ENCODE measurements around the gene RNU7-1.

The RNU7-1 gene

GRCh38 chr12:6966351-6966750 is 22.7 kb downstream of the RNU7-1 start:
- DNase-seq: no peak

- no peak for DNase-seq
Measured at GRCh38 chr12:6967651-6968100, 24.1 kb downstream of the RNU7-1 start.

DNA sequence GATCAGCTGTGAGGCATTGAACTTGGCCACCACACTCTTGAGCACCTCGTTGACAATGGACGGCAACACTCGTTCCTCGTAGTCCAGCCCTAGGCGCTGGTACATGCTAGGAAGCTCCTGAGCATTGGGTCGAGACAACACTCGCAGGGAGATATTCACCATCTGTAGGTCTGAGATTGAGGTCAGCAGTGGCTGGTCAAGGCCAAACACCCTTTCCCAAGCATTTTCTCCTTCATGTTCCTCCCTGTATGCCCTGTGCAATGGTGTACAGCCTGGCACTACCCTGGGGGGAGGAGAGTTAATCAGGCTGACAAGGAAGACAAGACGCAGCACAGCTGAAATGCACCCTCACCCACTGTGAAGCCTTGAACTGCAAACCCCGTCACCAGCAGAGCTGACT is 24.8 kb downstream of the RNU7-1 start:
- DNase-seq: no peak

DNA sequence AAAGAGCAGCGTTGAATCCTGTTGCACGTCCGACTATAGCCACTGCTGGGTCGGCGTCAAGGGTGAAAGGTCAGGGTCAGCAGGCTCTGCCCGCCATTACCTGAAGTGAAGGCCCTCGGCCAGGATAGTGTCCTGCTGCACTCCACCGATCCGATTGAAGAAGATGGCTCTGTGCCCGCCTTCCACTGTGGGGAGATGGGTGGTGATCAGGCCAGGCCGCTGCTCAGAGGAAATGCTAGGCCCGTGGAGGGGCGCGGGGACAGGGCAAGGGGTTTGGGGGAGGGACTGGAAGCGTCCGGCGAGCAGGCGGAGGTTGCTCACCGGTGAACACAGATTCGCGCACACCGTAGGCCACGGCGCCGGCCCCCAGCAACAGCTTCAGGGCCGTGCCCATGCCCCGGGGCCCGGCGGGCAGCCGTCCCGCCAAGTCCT is 26.5 kb downstream of the RNU7-1 start:
- peak; percentile 64 for DNase-seq

GRCh38 chr12:6974180-6974579 is 30.6 kb downstream of the RNU7-1 start:
- no peak for DNase-seq

GRCh38 chr12:6975297-6976032 is 31.8 kb downstream of the RNU7-1 start:
- no peak for DNase-seq

DNA sequence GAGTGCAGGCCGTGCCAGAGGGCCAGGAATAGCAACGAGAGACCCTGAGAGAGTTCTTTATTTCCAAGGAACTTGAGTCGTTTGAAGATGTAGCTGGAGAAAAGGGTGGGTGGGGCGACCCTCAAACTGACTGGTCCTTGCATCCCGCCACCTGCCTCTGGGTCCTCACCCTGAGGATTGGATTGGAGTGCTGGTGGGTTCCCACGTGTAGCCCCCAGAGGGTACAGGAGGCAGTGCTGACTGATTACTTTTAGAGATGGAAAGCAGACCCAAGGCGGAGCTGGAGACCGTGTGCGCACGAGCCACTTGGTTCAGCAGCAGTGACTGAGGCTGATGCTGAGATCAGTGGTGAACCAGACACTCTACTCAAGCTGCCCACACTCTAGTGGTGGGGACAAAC is 34.0 kb downstream of the RNU7-1 start:
- DNase-seq: no peak

- DNase-seq: no peak
Measured at GRCh38 chr12:6978188-6978587, 34.6 kb downstream of the RNU7-1 start.

DNA sequence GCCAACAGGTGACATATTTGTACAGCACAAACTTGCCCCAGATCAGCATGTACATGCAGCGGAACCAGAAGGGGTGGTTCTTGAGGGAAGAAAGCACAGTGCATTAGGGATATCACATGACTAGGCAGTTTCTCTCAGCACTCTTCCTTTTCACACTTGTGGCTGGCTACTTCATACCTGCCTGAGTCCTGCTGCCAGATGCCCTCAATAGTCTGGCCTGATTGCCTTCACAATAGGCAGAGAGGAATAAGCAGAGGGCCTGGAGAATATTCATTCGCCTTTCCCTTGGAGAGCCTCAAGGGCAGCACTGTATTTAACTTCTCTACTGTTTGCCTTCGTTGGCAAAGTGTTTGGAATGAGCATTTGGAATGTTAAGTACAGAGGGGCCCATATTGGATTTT is 35.0 kb downstream of the RNU7-1 start:
- DNase-seq: no peak

- DNase-seq: no peak
Measured at GRCh38 chr12:6979021-6979420, 35.4 kb downstream of the RNU7-1 start.

DNA sequence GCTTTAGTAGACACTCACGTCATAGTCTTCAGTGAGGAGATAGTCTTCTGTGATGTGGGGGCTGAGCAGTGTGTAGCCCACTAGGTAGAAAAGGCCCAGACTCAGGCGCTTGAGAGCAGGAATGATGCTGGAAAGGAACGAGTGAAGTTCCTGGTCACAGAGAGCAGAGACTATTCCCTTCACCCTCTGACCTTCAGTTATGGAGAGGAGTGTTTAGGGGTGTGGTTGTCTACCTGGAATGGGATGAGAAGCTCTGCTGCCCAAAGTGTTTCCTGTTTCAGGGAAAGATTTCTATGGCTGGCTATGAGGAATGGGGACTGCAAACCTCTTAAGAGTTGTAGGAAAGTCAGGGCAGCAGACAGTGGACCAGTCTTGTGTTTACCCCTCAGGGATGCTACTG is 35.8 kb downstream of the RNU7-1 start:
- no peak for DNase-seq

- no peak for DNase-seq
Measured at GRCh38 chr12:6980075-6980474, 36.5 kb downstream of the RNU7-1 start.

DNA sequence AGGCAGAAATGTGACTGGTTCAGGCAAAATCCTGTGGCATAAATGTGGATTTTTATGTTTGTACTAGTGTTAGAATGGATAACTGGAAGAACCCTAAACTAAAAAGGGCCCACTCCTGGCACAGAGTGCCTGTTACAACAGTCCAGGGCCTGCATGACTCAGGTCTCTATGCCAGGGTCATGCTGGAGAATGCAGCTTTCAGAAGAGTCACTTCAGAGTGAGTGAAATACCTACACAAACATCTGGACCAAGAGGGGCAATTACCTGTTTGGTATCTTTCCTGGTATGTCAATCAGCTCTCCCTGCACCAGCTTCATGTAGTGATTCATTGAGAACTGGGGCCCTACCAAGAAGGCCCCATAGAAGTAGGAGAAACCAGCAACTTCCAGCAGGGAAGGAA is 37.1 kb downstream of the RNU7-1 start:
- no peak for DNase-seq

DNA sequence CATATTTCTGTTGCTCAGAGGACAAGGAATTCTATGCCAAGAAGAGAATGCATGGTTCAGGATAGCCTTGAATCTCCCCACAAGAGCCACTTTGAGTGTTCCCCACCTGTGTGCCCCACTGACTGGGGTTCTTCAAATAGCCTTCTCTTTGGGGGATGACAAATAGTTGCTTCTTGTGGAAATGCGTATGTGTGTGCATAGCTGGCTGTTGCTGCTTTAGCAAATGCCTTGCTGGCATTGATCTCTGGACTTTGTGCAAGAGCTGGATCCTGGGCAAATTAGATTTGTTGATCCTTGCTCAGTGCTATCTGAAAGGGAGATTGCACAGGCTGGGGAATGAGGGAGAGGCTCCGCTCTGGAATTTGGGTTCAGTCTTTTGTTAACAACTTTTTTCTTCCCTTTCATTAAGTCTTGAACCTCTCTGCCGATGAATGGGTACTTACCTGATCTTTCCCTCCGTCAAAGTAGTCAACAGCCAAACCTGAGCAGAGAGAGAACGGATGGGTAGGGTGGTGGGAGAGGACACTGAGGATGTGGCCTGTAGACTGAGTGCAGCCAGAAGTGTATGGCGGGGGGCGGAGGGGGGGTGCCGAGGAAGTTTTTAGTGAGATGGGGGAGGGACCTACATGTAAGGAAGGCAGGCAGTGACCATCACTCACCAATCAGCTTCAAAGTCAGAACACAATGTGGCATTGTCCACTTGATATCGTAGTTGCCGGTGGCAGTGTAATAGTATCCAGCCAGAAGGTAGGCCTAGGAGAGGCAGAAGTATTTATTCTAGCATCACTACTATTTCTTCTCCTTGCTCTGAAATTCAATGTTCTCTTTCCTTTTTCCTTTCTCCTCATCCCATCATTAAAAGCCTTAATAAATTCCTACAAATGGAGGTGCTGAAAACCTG is 37.8 kb downstream of the RNU7-1 start:
- DNase-seq: no peak

- no peak for DNase-seq
Measured at GRCh38 chr12:6982532-6982931, 38.9 kb downstream of the RNU7-1 start.

DNA sequence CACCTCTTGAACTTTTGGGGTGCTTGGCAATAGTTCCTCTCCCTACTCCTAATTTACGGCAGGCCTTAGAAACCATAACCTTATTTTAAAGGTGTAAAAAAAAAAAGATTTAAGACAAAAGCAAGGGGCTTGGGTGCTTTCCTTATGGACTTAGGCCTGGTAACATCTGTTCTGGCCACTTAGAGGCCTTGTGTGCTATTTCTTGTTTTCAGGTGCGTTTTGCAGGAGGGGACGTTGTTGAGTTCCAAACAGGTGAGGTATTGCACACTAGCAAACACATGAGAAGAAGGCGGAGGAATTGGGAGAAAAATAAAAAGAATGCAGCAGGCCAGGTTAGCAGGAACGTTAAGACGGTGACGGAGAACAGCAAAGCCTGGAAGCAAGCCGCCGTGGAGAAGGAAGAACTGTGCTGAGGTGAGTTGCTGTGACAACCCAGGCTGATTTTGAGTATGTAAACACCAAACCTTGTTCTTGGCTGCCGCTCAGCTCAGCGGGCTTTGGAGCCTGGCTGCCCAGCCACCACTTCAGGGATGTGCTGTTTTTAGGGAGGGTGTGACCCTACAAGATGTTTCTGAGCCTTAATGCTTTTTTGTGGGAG is 44.4 kb downstream of the RNU7-1 start:
- DNase-seq: peak; percentile 48

All from femur (tissue), 1 donor.